Activated T-helper 2 cell treated with anti-CD3 and anti-CD28 coated beads, Interferon-gamma antibody, Interleukin-2, Interleukin-4, amounts not matched to agents 10 μg/mL and 5 μg/mL and 100 μg/mL, durations not matched to agents 14 hours and 24 hours and 36 hours (primary cell): ENCODE results near the gene MTHFR. TPM values are rescaled to one million over a fixed set of nuclear protein-coding genes. Genes with fewer than 3 reads are reported as not detected.

Source experiments
- DNase-seq: peaks from one replicate; pipeline ENCODE4 v3.0.0; 2021; ENCODE audit warnings: low spot score
- H3K27ac Mint-ChIP-seq: one replicate; pipeline ENCODE4 v1.8.0; 2021; ENCODE audit warnings: mixed read lengths
- H3K27me3 Mint-ChIP-seq: one replicate; pipeline ENCODE4 v1.8.0; 2021; ENCODE audit warnings: low read depth, mixed read lengths
- H3K36me3 Mint-ChIP-seq: one replicate; pipeline ENCODE4 v1.8.0; 2021; ENCODE audit warnings: low read depth, mixed read lengths
- H3K4me1 Mint-ChIP-seq: one replicate; pipeline ENCODE4 v1.8.0; 2021; ENCODE audit warnings: low read depth, mixed read lengths
- H3K4me3 Mint-ChIP-seq: one replicate; pipeline ENCODE4 v1.8.0; 2021; ENCODE audit warnings: low read depth, mild to moderate bottlenecking, moderate library complexity, mixed read lengths
- H3K9me3 Mint-ChIP-seq: one replicate; pipeline ENCODE4 v1.8.0; 2021; ENCODE audit warnings: mixed read lengths
- intact Hi-C: fragments of 100-400 bp; cut with micrococcal nuclease; formaldehyde crosslinking; loops from one replicate; pipeline ENCODE4 v1.15.1; 2023
- total RNA-seq: library from RNA; stranded (reverse); gene quantifications from 2 replicates; pipeline ENCODE4 v1.2.3, GENCODE V29; 2022

MTHFR gene
- total RNA-seq, 1 donor from 2014 or later, result 18.8 TPM

GRCh38 chr1:11779715-11780379 is 25.9 kb downstream of the MTHFR start:
- H3K9me3 Mint-ChIP-seq, result no peaks in the 10 kb centered on the region
- no peaks in the 10 kb centered on the region for H3K36me3 Mint-ChIP-seq

DNA sequence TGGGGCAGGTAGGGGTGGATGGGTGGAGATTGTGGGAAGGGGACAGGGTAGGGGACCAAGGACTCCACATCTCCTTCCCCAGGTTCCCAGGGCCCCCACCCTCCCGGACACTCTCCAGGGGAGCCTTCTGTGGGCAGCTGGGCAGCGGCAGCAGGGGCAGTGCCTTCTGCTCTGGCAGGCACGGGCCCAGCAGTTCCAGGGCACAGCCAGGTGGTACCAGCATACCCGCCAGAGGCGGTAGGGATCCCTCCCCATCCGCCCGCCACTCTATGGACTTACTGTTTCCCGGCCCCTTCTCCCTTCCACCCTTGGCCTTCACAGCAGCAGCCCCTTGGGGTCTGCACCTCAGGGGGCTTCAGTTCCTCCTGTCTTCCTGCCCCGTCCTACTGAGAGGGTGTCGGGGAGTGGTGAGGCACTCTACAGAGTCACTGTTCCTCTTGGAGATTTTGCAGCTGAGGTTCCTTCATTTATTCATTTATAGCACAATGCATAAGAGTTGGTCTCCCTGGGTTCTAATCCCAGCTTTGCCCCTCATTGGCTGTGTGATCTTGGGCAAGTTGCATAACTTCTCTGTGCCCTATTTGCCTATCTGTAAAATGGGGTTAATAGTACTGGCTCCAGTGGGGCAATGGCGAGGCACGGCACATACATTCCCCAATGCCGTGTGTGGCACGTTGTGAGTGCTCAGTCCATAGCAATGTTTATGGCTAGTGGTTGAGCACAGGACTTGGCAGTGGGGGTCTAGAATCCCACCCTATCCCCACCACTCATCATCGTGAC is 26.7 kb downstream of the MTHFR start:
- H3K4me3 Mint-ChIP-seq, result no peak overlapping the region
- H3K27ac Mint-ChIP-seq, result no peak overlapping the region
- no peaks in the 10 kb centered on the region for H3K9me3 Mint-ChIP-seq
- no peaks in the 10 kb centered on the region for H3K36me3 Mint-ChIP-seq
- H3K4me1 Mint-ChIP-seq, result no peaks in the 10 kb centered on the region
- intact Hi-C loops, result no loop called here
- H3K27me3 Mint-ChIP-seq, result no peaks in the 10 kb centered on the region
- no peak for DNase-seq

More at GRCh38 chr1:11779715-11780379, 25.9 kb downstream of the MTHFR start:
- no peak for DNase-seq
- Mint-ChIP-seq H3K27me3 (no peaks in the 10 kb centered on the region), H3K4me3 (no peak overlapping the region), H3K4me1 (no peaks in the 10 kb centered on the region), H3K27ac (no peak overlapping the region)
- intact Hi-C loops, result no loop called here

GRCh38 chr1:11778336-11778735 is 27.4 kb downstream of the MTHFR start:
- no peaks in the 10 kb centered on the region for H3K27me3 Mint-ChIP-seq
- H3K36me3 Mint-ChIP-seq, result no peaks in the 10 kb centered on the region
- no peak overlapping the region for H3K4me3 Mint-ChIP-seq
- intact Hi-C loops, result no loop called here
- H3K9me3 Mint-ChIP-seq, result no peaks in the 10 kb centered on the region
- no peaks in the 10 kb centered on the region for H3K4me1 Mint-ChIP-seq
- no peak overlapping the region for H3K27ac Mint-ChIP-seq
- DNase-seq, result no peak

DNA sequence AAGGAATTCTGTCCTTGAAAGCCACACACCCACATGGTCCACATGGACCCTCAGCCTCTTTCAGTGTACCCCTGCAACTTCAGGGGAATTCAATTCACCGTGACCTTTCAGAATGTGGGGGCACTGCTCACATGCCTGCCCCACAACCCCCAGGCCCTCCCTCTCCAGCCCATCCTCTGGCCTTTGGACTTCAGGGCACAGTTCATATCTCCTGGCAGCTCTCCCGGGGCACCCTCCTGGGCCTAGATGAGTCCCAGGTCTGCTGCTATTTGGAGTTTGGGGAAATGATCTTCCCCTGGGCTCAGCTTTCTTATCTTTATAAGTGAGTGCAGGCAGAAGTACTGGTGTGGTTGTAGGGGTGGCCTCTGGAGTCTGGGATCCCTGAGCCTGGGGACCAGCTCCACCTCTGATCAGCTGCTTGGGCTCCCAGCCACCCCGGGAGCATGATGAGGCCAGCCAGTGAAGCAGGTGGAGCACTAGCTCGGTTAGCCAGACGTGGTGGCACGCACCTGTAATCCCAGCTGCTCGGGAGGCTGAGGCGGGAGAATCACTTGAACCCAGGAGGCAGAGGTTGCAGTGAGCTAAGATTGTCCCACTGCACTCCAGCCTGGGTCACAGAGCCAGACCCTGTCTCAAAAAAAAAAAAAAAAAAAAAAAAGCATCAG is 28.0 kb downstream of the MTHFR start:
- H3K9me3 Mint-ChIP-seq, result no peaks in the 10 kb centered on the region
- no peak for DNase-seq
- H3K36me3 Mint-ChIP-seq, result no peaks in the 10 kb centered on the region
- H3K27ac Mint-ChIP-seq, result no peak overlapping the region
- intact Hi-C loops, result no loop called here
- H3K27me3 Mint-ChIP-seq, result no peaks in the 10 kb centered on the region
- no peak overlapping the region for H3K4me3 Mint-ChIP-seq
- no peaks in the 10 kb centered on the region for H3K4me1 Mint-ChIP-seq

GRCh38 chr1:11774753-11775152 is 31.0 kb downstream of the MTHFR start:
- H3K27me3 Mint-ChIP-seq, result no peaks in the 10 kb centered on the region
- no peaks in the 10 kb centered on the region for H3K4me1 Mint-ChIP-seq
- intact Hi-C loops, result no loop called here
- H3K27ac Mint-ChIP-seq, result no peak overlapping the region
- no peak overlapping the region for H3K4me3 Mint-ChIP-seq
- no peaks in the 10 kb centered on the region for H3K9me3 Mint-ChIP-seq
- no peak for DNase-seq
- no peaks in the 10 kb centered on the region for H3K36me3 Mint-ChIP-seq

GRCh38 chr1:11772458-11772857 is 33.3 kb downstream of the MTHFR start:
- Mint-ChIP-seq H3K4me3 (no peak overlapping the region), H3K4me1 (no peaks in the 10 kb centered on the region), H3K36me3 (no peaks in the 10 kb centered on the region), H3K9me3 (no peaks in the 10 kb centered on the region), H3K27ac (no peak overlapping the region), H3K27me3 (no peaks in the 10 kb centered on the region)
- no peak for DNase-seq
- intact Hi-C loops, result no loop called here

DNA sequence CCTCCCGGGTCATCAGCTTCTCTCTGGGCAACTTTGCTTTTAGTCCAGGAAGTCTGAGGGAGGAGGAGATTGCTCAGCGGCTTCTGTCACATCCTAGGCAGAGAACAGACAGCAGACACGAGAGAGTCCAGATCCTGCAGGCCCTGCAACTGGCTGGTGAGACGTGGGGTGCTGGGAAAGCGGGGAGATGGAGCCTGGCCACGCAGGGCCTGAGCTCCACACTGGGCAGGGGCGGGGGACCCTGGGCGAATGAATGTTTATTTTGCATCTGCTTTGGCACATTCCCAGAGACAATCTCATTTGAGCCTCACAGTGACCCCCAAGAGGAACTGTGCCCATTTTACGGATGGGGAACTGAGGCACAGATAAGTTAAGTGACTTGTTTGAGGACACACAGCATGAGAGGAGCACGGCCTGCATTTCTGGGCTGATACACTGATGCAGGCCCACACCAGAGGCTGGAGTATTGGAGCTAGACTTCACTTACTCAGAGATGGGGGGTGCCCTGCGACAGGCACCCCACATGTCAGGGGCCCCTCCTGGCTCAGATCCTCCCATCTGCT is 34.2 kb downstream of the MTHFR start:
- no peak overlapping the region for H3K27ac Mint-ChIP-seq
- H3K4me3 Mint-ChIP-seq, result no peak overlapping the region
- no peaks in the 10 kb centered on the region for H3K27me3 Mint-ChIP-seq
- no peaks in the 10 kb centered on the region for H3K36me3 Mint-ChIP-seq
- no peaks in the 10 kb centered on the region for H3K9me3 Mint-ChIP-seq
- DNase-seq, result no peak
- intact Hi-C loops, result no loop called here
- H3K4me1 Mint-ChIP-seq, result no peaks in the 10 kb centered on the region

- H3K9me3 Mint-ChIP-seq, result no peaks in the 10 kb centered on the region
Observed at GRCh38 chr1:11770011-11770410, 35.8 kb downstream of the MTHFR start.

GRCh38 chr1:11769274-11769673 is 36.5 kb downstream of the MTHFR start:
- intact Hi-C loops, result no loop called here
- Mint-ChIP-seq H3K27me3 (no peaks in the 10 kb centered on the region), H3K4me3 (no peak overlapping the region), H3K27ac (no peak overlapping the region), H3K36me3 (no peaks in the 10 kb centered on the region), H3K4me1 (no peaks in the 10 kb centered on the region), H3K9me3 (no peaks in the 10 kb centered on the region)
- DNase-seq, result no peak

More at GRCh38 chr1:11770011-11770410, 35.8 kb downstream of the MTHFR start:
- Mint-ChIP-seq H3K4me3 (no peak overlapping the region), H3K4me1 (no peaks in the 10 kb centered on the region), H3K27me3 (no peaks in the 10 kb centered on the region), H3K27ac (no peak overlapping the region), H3K36me3 (no peaks in the 10 kb centered on the region)
- intact Hi-C loops, result no loop called here
- DNase-seq, result no peak

- intact Hi-C loops, result no loop called here
- no peaks in the 10 kb centered on the region for H3K36me3 Mint-ChIP-seq
- no peaks in the 10 kb centered on the region for H3K4me1 Mint-ChIP-seq
- DNase-seq, result no peak
- no peaks in the 10 kb centered on the region for H3K27me3 Mint-ChIP-seq
- no peak overlapping the region for H3K4me3 Mint-ChIP-seq
- no peak overlapping the region for H3K27ac Mint-ChIP-seq
- no peaks in the 10 kb centered on the region for H3K9me3 Mint-ChIP-seq
Observed at GRCh38 chr1:11768821-11769220, 36.9 kb downstream of the MTHFR start.

GRCh38 chr1:11767922-11768704 is 37.7 kb downstream of the MTHFR start:
- intact Hi-C loops, result no loop called here
- H3K4me1 Mint-ChIP-seq, result no peaks in the 10 kb centered on the region
- no peaks in the 10 kb centered on the region for H3K36me3 Mint-ChIP-seq
- H3K4me3 Mint-ChIP-seq, result no peak overlapping the region
- H3K9me3 Mint-ChIP-seq, result no peaks in the 10 kb centered on the region
- H3K27me3 Mint-ChIP-seq, result peaks cover 4% of the 10 kb centered on the region
- no peak overlapping the region for H3K27ac Mint-ChIP-seq
- no peak for DNase-seq

DNA sequence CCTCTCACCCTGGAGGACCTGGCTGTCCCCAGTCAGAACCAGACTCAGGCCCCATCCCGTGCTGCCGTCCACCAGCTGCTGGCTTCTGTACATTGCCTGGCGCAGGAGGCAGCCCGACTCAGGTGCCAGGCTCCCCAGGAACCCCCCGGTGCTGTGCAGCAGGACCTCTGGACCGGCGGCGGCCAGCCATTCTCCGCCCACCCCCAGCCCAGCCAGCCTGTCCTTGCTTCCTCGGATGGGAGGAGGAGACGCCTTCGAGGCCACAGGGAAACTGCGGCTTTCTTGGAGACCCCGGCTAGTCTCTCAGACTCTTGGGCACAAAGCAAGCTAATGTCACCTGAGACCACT is 39.4 kb downstream of the MTHFR start:
- Mint-ChIP-seq H3K36me3 (no peaks in the 10 kb centered on the region), H3K4me1 (no peaks in the 10 kb centered on the region), H3K27ac (no peak overlapping the region), H3K4me3 (no peak overlapping the region), H3K27me3 (peaks cover 11% of the 10 kb centered on the region), H3K9me3 (no peaks in the 10 kb centered on the region)
- DNase-seq, result no peak
- intact Hi-C loops, result no loop called here
